Measurements from ENCODE around the gene ABCD4.
"Not testable (repeated sequence)": the region's sequence is repeated elsewhere in the genome, so short reads cannot be mapped to it uniquely, and the experiment has no call there.

The ABCD4 gene

GRCh38 chr14:74302634-74303569 is at the start of gene ABCD4:
Gene ABCD4 (minus strand): TSS chr14:74302934. CDS start chr14:74302912, 22 bp downstream.
- DNase-seq: peak; percentile 95

GRCh38 chr14:74350928-74351323 is 48.2 kb upstream of the ABCD4 start:
- no peak for DNase-seq

- no peak for DNase-seq
Observed at GRCh38 chr14:74350211-74350927, 47.6 kb upstream of the ABCD4 start.

- no peak for DNase-seq
Observed at GRCh38 chr14:74349757-74350156, 47.0 kb upstream of the ABCD4 start.

DNA sequence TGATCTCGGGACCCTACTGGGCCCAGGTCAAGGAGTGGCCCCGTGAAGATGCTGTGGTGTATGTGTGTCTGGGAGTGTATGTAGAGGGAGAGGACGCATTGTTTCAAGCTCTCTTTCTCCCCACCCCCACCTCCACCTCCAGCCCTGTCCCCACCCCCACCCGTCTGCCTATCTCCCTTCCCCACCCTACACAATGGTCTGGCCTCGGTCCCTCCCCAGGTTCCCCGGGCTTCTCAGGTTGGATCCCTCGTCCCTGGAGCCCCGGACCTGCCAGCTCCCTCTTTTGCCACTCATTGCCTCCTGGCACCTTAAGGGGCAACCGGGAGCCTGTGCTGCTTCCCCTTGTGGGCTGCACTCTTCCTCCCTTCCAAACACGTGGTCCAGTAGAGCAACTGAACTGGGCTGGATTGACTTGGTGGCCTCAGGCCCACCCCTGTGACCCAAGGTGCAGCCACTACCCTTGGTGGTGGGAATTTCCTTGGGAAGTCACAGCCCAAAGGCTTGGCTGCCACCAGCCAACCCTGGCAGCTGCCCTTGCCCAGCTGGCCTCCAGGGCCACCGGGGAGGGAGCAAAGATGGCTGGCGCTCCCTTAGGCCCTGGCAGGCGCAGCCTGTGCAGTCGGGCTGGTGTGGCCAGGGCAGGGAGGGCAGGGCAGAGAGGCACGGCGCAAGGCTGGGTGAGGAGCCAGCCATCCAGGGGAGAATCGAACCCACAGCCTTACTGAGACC is 46.2 kb upstream of the ABCD4 start:
- no peak for DNase-seq

DNA sequence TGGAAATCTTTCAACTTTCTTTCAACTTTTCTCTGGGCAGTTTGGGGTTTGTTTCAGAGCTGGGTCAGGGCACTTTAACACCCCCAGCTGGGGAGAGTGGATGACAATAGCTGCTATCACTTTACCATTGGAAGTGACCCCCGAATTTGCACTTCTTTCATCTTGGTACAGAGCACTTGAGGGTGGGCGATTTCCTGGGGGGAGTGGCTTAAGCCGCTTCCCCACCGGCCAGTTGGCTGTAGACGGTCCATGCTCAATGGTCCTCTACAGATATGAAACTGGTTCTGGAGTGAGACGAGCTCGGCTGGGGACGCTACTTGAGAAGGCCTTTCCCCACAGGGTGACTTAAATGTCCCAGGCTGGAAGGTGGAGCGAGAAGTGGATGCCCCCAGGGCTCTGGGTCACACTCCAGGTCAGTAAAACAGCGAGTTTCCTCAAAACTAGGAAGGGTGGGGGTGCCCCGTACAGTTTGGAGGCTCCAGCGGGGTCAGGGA is 45.6 kb upstream of the ABCD4 start, which contains the start of gene VRTN:
Gene VRTN, plus strand, starts transcription at position 231 of the 494 bp plus-strand sequence. CDS start 8,313 bp downstream, outside the sequence.
- no peak for DNase-seq

GRCh38 chr14:74347795-74348100 is 45.0 kb upstream of the ABCD4 start:
- DNase-seq: no peak

GRCh38 chr14:74347097-74347794 is 44.5 kb upstream of the ABCD4 start:
- DNase-seq: no peak

- DNase-seq: no peak
Observed at GRCh38 chr14:74346341-74346740, 43.6 kb upstream of the ABCD4 start.

DNA sequence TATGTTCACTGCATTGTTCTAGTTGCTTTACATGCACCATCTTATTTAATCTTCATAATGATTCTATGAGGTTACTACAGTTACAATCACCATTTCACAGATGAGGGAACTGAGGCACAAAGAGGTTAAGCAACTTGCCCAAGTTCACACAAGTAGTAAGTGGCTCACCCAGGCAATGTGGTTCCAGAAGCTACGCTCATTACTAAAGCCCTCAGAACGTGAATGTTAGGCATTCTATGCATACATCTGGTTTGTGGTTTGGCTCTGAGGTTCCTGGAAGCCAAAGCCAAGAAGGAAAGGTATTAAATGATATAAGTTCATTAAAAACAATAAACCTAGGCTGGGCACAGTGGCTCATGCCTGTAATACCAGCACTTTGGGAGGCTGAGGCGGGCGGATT is 31.2 kb upstream of the ABCD4 start:
- no peak for DNase-seq

DNA sequence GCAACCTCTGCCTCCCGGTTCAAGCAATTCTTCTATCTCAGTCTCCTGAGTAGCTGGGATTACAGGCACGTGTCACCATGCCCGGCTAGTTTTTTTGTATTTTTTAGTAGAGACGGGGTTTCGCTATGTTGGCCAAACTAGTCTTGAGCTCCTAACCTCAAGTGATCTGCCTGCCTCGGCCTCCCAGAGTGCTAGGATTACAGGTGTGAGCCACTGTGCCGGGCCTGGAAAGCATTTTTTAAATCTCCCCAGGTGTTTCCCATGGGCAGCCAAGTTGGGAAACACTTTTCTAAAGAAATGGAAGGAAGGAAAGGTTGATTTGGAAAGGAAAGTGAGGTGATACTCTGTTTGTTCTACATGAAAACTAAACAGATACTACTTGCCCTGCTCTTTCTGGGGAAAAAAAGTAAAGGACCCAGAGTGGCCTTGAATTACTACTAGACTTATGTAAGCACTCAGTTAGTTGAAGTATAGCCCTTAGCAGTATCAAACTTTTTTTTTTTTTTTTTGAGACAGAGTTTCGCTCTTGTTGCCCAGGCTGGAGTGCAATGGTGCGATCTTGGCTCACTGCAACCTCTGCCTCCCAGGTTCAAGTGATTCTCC is 27.3 kb upstream of the ABCD4 start:
- DNase-seq: not testable (repeated sequence)

GRCh38 chr14:74326369-74327152 is 23.8 kb upstream of the ABCD4 start:
- peak; percentile 16 for DNase-seq

- no peak for DNase-seq
Observed at GRCh38 chr14:74325446-74325845, 22.7 kb upstream of the ABCD4 start.

GRCh38 chr14:74324931-74325361 is 22.2 kb upstream of the ABCD4 start:
- DNase-seq: no peak

DNA sequence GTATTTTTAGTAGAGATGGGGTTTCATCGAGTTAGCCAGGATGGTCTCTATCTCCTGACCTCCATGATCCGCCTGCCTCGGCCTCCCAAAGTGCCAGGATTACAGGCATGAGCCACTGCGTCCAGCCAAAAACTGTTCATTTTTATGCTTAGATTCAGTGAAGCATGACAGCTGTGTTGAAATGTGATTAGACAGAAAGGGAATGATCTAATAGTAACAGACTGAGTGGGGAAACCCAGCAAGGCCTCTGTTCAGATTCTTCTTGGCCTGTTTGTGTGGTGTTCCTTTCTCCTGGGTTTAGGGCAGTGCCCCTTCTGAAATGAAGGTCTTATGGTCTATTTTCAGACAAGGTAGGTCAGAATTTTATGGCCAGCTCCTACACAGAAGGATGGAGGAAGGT is 11.8 kb upstream of the ABCD4 start:
- no peak for DNase-seq

DNA sequence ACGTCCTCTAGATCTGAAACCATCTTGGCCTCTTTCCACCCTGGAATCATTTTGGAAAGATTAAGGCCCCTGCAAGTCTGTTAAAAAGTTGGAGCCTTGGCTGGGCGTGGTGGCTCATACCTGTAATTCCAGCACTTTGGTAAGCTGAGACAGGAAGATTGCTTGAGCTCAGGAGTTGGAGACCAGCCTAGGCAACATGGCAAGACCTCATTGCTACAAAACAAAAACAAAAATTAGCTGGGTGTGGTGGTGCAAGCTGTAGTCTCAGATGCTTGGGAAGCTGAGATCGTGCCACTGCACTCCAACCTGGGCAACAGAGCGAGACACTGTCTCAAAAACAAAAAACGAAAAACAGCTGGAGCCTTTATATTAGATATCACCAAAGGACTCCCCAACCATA is 10.9 kb upstream of the ABCD4 start:
- DNase-seq: no peak

GRCh38 chr14:74312161-74312560 is 9.4 kb upstream of the ABCD4 start:
- DNase-seq: no peak

GRCh38 chr14:74309125-74310022 is 6.6 kb upstream of the ABCD4 start:
- DNase-seq: no peak

GRCh38 chr14:74308695-74309094 is 6.0 kb upstream of the ABCD4 start:
- DNase-seq: no peak

- peak; percentile 73 for DNase-seq
Observed at GRCh38 chr14:74302152-74302628, 544 bp downstream of the ABCD4 start.
